ENCODE measurements around the gene TLCD1. TPM values are rescaled to one million over a fixed set of nuclear protein-coding genes. Genes with fewer than 3 reads are reported as not detected.
A peak's percentile ranks its signal among the peaks of the same experiment; 100 is the strongest.

Gene TLCD1
- total RNA-seq, 1 experiment from 2014 or later: 50.7 TPM

DNA sequence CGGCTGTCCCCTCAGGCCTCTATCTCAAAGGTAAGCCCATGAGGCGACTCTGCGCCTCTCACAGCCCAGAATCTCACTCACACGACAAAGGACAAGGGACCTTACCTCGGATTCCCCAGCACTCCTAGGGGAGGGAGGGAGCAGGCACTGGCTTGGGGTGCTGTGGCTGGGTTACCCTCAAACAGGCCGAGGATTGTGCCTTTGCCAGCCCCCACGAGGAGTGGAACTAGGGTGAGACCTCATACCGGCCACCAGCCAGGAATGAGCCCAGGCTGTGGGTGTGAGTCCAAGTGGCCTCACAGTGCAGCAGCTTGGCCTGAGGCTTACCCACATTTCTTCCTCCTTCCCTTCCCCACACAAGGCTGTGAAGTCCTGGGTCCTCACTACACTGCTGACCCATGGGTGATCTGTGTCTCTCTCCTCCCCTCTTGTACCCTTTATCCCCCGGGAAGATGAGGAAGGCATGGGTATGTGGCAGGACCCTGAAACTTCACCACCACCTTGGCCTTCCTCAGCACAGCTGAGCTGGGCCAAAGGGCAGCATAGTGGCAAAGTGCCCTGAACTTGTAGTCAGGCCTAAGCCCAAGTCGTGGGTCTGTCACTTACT, 20.2 kb downstream of the TLCD1 start:
- Histone ChIP-seq H4K8ac (replicated peaks; ENCODE audit: insufficient read length, low read depth, low read length) (no peak overlapping the region), H3K79me1 (ENCODE audit: insufficient read depth, low read depth, low read length, poor library complexity, severe bottlenecking) (no peaks in the 10 kb centered on the region), H3K4me1 (ENCODE audit: insufficient read depth, low read length) (no peaks in the 10 kb centered on the region), H3K9me3 (ENCODE audit: control insufficient read depth, low read depth, low read length) (no peaks in the 10 kb centered on the region), H3K4me2 (ENCODE audit: insufficient read depth, insufficient read length, low read length) (no peak overlapping the region), H3K27ac (ENCODE audit: insufficient read length, low read depth, low read length) (no peak overlapping the region), H4K91ac (ENCODE audit: insufficient read length, low read depth, low read length) (no peak overlapping the region), H3K18ac (ENCODE audit: insufficient read length, low read depth, low read length) (no peak overlapping the region), H2BK20ac (ENCODE audit: low read depth, low read length, poor library complexity, severe bottlenecking) (no peak overlapping the region), H4K20me1 (ENCODE audit: control insufficient read depth, insufficient read depth, insufficient read length) (peaks cover 4% of the 10 kb centered on the region), H3K27me3 (ENCODE audit: insufficient read depth, low read length) (no peaks in the 10 kb centered on the region), H2BK120ac (ENCODE audit: low read depth, low read length, poor library complexity, severe bottlenecking) (no peak overlapping the region), H4K5ac (ENCODE audit: insufficient read length, low read depth, low read length) (no peak overlapping the region), H2AFZ (ENCODE audit: low read length) (no peak overlapping the region), H3K14ac (ENCODE audit: insufficient read depth, low read length) (no peak overlapping the region), H2BK12ac (ENCODE audit: insufficient read length, low read depth, low read length) (no peak overlapping the region), H2BK5ac (ENCODE audit: insufficient read length, low read length) (no peak overlapping the region), H3K56ac (ENCODE audit: insufficient read length, low read depth, low read length) (no peak overlapping the region), H3K23ac (ENCODE audit: insufficient read length, low read depth, low read length) (no peak overlapping the region), H2AK5ac (ENCODE audit: insufficient read length, low read length) (no peak overlapping the region), H3K23me2 (ENCODE audit: insufficient read length, low read depth, low read length, poor library complexity, severe bottlenecking) (peaks cover 5% of the 10 kb centered on the region), H3K4ac (ENCODE audit: low read depth, low read length) (no peak overlapping the region), H3K79me2 (ENCODE audit: insufficient read depth, low read length) (no peaks in the 10 kb centered on the region), H3T11ph (ENCODE audit: low read length) (no peak overlapping the region), H2BK15ac (ENCODE audit: low read depth, low read length) (no peak overlapping the region), H3K9ac (ENCODE audit: extremely low read depth, insufficient read length, low read length) (no peak overlapping the region)
- H3K36me3 Mint-ChIP-seq (ENCODE audit: insufficient read depth in 1 of 3, low read depth in 3 of 3): peaks cover 19 to 52% (median 40%) of the 10 kb centered on the region in 3 experiments; a peak in 6 of 7 replicates
- no peak for DNase-seq
- TF ChIP-seq, protein P1, sequence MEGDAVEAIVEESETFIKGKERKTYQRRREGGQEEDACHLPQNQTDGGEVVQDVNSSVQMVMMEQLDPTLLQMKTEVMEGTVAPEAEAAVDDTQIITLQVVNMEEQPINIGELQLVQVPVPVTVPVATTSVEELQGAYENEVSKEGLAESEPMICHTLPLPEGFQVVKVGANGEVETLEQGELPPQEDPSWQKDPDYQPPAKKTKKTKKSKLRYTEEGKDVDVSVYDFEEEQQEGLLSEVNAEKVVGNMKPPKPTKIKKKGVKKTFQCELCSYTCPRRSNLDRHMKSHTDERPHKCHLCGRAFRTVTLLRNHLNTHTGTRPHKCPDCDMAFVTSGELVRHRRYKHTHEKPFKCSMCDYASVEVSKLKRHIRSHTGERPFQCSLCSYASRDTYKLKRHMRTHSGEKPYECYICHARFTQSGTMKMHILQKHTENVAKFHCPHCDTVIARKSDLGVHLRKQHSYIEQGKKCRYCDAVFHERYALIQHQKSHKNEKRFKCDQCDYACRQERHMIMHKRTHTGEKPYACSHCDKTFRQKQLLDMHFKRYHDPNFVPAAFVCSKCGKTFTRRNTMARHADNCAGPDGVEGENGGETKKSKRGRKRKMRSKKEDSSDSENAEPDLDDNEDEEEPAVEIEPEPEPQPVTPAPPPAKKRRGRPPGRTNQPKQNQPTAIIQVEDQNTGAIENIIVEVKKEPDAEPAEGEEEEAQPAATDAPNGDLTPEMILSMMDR (conservative IDR thresholded peaks at IDR 0.05): no peak
- no peaks in the 10 kb centered on the region for H3K9me3 Mint-ChIP-seq
- H3K4me3 Mint-ChIP-seq: no peak overlapping the region
- peaks cover 36 to 44% of the 10 kb centered on the region in 2 experiments for H3K4me1 Mint-ChIP-seq
- no peaks in the 10 kb centered on the region for H3K27me3 Mint-ChIP-seq (ENCODE audit: low read depth)
- peak overlapping the region; percentile 3 to 96 (median 91); a peak in 5 of 7 replicates for H3K27ac Mint-ChIP-seq
- WGBS (ENCODE audit: extremely low coverage, insufficient read length, low lambda C conversion rate): no CpG with 5 or more reads among the region's 10 CpGs

All from H9 (cell line).